ENCODE measurements around the gene IGSF23. TPM values are rescaled to one million over a fixed set of nuclear protein-coding genes. Genes with fewer than 3 reads are reported as not detected.
"Not testable (repeated sequence)": the region's sequence is repeated elsewhere in the genome, so short reads cannot be mapped to it uniquely, and the experiment has no call there.

The IGSF23 gene
- total and polyA plus RNA-seq, 2 donors (not counting 1 experiment from before 2014, with no cell fraction given), result not detected

GRCh38 chr19:44683434-44684210 is 70.3 kb downstream of the IGSF23 start:
- Histone ChIP-seq H3K4me3 (ENCODE audit: control extremely low read depth in 1 of 5, extremely low read depth in 1 of 5, insufficient read depth in 1 of 5, low read depth in 2 of 5, low read length in 4 of 5) (no peak overlapping the region), H3K4me1 (ENCODE audit: control insufficient read depth in 2 of 2, insufficient read depth in 2 of 2, low read length in 2 of 2) (peaks cover 8 to 18% of the 10 kb centered on the region in 2 donors), H3K27ac (ENCODE audit: low read length in 2 of 2) (no peak overlapping the region), H3K27me3 (replicated peaks in 1 of 4; ENCODE audit: control extremely low read depth in 1 of 4, control insufficient read depth in 3 of 4, insufficient read depth in 4 of 4, low read length in 3 of 4) (peaks cover 0 to 11% (median 0%) of the 10 kb centered on the region in 4 experiments), H2AFZ (ENCODE audit: insufficient read depth, low read depth, low read length, poor library complexity, severe bottlenecking) (no peak overlapping the region), H3K4me2 (replicated peaks; ENCODE audit: low read depth, low read length, poor library complexity, severe bottlenecking) (no peak overlapping the region), H3K79me2 (ENCODE audit: control insufficient read depth, insufficient read depth, low read length) (no peaks in the 10 kb centered on the region), H3K9me3 (ENCODE audit: control extremely low read depth in 1 of 3, control insufficient read depth in 2 of 3, insufficient read depth in 1 of 3, low read length in 2 of 3) (no peaks in the 10 kb centered on the region), H4K20me1 (ENCODE audit: control insufficient read depth, insufficient read depth, low read length, poor library complexity, severe bottlenecking) (no peaks in the 10 kb centered on the region), H3K36me3 (replicated peaks in 1 of 2; ENCODE audit: control extremely low read depth in 1 of 2, control insufficient read depth in 1 of 2, extremely low read depth in 1 of 2, insufficient read depth in 2 of 2, low read length in 1 of 2) (no peaks in the 10 kb centered on the region), H3K9ac (ENCODE audit: low read length) (no peak overlapping the region)
- TF ChIP-seq, protein P1, sequence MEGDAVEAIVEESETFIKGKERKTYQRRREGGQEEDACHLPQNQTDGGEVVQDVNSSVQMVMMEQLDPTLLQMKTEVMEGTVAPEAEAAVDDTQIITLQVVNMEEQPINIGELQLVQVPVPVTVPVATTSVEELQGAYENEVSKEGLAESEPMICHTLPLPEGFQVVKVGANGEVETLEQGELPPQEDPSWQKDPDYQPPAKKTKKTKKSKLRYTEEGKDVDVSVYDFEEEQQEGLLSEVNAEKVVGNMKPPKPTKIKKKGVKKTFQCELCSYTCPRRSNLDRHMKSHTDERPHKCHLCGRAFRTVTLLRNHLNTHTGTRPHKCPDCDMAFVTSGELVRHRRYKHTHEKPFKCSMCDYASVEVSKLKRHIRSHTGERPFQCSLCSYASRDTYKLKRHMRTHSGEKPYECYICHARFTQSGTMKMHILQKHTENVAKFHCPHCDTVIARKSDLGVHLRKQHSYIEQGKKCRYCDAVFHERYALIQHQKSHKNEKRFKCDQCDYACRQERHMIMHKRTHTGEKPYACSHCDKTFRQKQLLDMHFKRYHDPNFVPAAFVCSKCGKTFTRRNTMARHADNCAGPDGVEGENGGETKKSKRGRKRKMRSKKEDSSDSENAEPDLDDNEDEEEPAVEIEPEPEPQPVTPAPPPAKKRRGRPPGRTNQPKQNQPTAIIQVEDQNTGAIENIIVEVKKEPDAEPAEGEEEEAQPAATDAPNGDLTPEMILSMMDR (IDR thresholded peaks at IDR 0.05), result no peak
- no peak for TF ChIP-seq EZH2 (IDR thresholded peaks at IDR 0.05; ENCODE audit: borderline replicate concordance, insufficient read depth, low read depth, low read length, poor library complexity, severe bottlenecking)
- ATAC-seq (ENCODE audit: low read depth) (no peak), DNase-seq (no peak)
- H3K27ac Mint-ChIP-seq, result no peak overlapping the region
- intact Hi-C loops (cut with micrococcal nuclease), result no loop called here
- POLR2A ChIA-PET, result no interaction called here
- CTCF ChIA-PET, result interaction anchor here (0.7 kb wide), 1 partner anchor 16 kb away, joined by 5 read pairs; no protein-coding TSS in a partner anchor
- no peaks in the 10 kb centered on the region for H3K9me3 Mint-ChIP-seq (ENCODE audit: insufficient read depth)
- 76% methylated on average over 9 of the region's 9 CpGs for WGBS (ENCODE audit: insufficient coverage)
- H3K4me1 Mint-ChIP-seq, result peaks cover 15% of the 10 kb centered on the region
- peaks cover 22% of the 10 kb centered on the region for H3K27me3 Mint-ChIP-seq
- H3K4me3 Mint-ChIP-seq, result no peak overlapping the region

DNA sequence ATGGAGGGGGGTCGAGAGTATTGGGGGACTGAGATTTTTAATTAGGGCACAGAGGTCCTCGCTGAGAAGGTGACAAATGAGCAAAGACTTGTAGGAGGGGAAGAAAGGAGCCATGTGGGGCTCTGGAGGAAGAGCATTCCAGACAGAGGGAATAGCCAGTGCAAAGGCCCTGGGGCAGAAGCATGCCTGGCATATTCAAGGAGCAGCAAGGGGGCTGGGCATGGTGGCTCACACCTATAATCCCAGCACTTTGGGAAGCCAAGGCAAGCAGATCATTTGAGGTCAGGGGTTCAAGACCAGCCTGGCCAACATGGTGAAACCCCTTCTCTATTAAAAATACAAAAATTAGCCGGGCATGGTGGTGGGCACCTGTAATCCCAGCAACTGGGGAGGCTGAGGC is 71.0 kb downstream of the IGSF23 start:
- ATAC-seq (ENCODE audit: low read depth); H3K27ac ChIP-seq (ENCODE audit: low read length in 2 of 2); POLR2A ChIA-PET; H3K4me2 ChIP-seq (replicated peaks; ENCODE audit: low read depth, low read length, poor library complexity, severe bottlenecking); H3K27ac Mint-ChIP-seq; H3K4me3 Mint-ChIP-seq; H3K4me3 ChIP-seq (ENCODE audit: control extremely low read depth in 1 of 5, extremely low read depth in 1 of 5, insufficient read depth in 1 of 5, low read depth in 2 of 5, low read length in 4 of 5); intact Hi-C loops (cut with micrococcal nuclease); H4K20me1 ChIP-seq (ENCODE audit: control insufficient read depth, insufficient read depth, low read length, poor library complexity, severe bottlenecking); H3K36me3 ChIP-seq (replicated peaks in 1 of 2; ENCODE audit: control extremely low read depth in 1 of 2, control insufficient read depth in 1 of 2, extremely low read depth in 1 of 2, insufficient read depth in 2 of 2, low read length in 1 of 2); H3K79me2 ChIP-seq (ENCODE audit: control insufficient read depth, insufficient read depth, low read length); H3K9me3 ChIP-seq (ENCODE audit: control extremely low read depth in 1 of 3, control insufficient read depth in 2 of 3, insufficient read depth in 1 of 3, low read length in 2 of 3); H3K9ac ChIP-seq (ENCODE audit: low read length); DNase-seq; H2AFZ ChIP-seq (ENCODE audit: insufficient read depth, low read depth, low read length, poor library complexity, severe bottlenecking); H3K9me3 Mint-ChIP-seq (ENCODE audit: insufficient read depth): not testable (repeated sequence)
- peaks cover 0 to 11% (median 0%) of the 10 kb centered on the region in 4 experiments for H3K27me3 ChIP-seq (replicated peaks in 1 of 4; ENCODE audit: control extremely low read depth in 1 of 4, control insufficient read depth in 3 of 4, insufficient read depth in 4 of 4, low read length in 3 of 4)
- peaks cover 18% of the 10 kb centered on the region for H3K4me1 Mint-ChIP-seq
- CTCF ChIA-PET, result interaction anchor here (0.7 kb wide), 1 partner anchor 15 kb away, joined by 5 read pairs; no protein-coding TSS in a partner anchor
- H3K4me1 ChIP-seq (ENCODE audit: control insufficient read depth in 2 of 2, insufficient read depth in 2 of 2, low read length in 2 of 2), result peaks cover 8 to 23% of the 10 kb centered on the region in 2 donors
- 97% methylated on average over 3 of the region's 3 CpGs for WGBS (ENCODE audit: insufficient coverage)
- peaks cover 26% of the 10 kb centered on the region for H3K27me3 Mint-ChIP-seq

All from B cell (primary cell).